Measurements from ENCODE around the gene CMSS1.

Gene CMSS1

GRCh38 chr3:100163787-100164186 is 346.1 kb downstream of the CMSS1 start:
- DNase-seq: no peak

GRCh38 chr3:100164743-100165142 is 347.1 kb downstream of the CMSS1 start:
- DNase-seq: no peak

- no peak for DNase-seq
Measured at GRCh38 chr3:100165926-100166550, 348.4 kb downstream of the CMSS1 start.

- DNase-seq: no peak
Measured at GRCh38 chr3:100169201-100169920, 351.7 kb downstream of the CMSS1 start.

GRCh38 chr3:100170486-100170885 is 352.8 kb downstream of the CMSS1 start:
- DNase-seq: no peak

- no peak for DNase-seq
Measured at GRCh38 chr3:100171211-100171914, 353.7 kb downstream of the CMSS1 start.

GRCh38 chr3:100173961-100174360 is 356.3 kb downstream of the CMSS1 start:
- no peak for DNase-seq

GRCh38 chr3:100175637-100176280 is 358.1 kb downstream of the CMSS1 start:
- DNase-seq: no peak

- no peak for DNase-seq
Measured at GRCh38 chr3:100179692-100180349, 362.2 kb downstream of the CMSS1 start.

GRCh38 chr3:100183608-100184125 is 366.0 kb downstream of the CMSS1 start:
- no peak for DNase-seq

- DNase-seq: no peak
Measured at GRCh38 chr3:100184948-100185570, 367.4 kb downstream of the CMSS1 start.

- DNase-seq: no peak
Measured at GRCh38 chr3:100185847-100186246, 368.2 kb downstream of the CMSS1 start.

- no peak for DNase-seq
Measured at GRCh38 chr3:100189444-100189964, 371.8 kb downstream of the CMSS1 start.

GRCh38 chr3:100195375-100195774 is 377.7 kb downstream of the CMSS1 start:
- no peak for DNase-seq

- no peak for DNase-seq
Measured at GRCh38 chr3:100197876-100198275, 380.2 kb downstream of the CMSS1 start.

GRCh38 chr3:100198579-100199269 is 381.1 kb downstream of the CMSS1 start:
- no peak for DNase-seq

GRCh38 chr3:100205171-100205570 is 387.5 kb downstream of the CMSS1 start:
- no peak for DNase-seq

- no peak for DNase-seq
Measured at GRCh38 chr3:100206687-100207086, 389.0 kb downstream of the CMSS1 start.

GRCh38 chr3:100207886-100208285 is 390.2 kb downstream of the CMSS1 start:
- no peak for DNase-seq

GRCh38 chr3:100209169-100209568 is 391.5 kb downstream of the CMSS1 start:
- DNase-seq: no peak

All from activated T-cell treated with anti-CD3 and anti-CD28 coated beads, Interleukin-2, amount 50 U/mL, for 1 hour (primary cell).